HEK293 (cell line): ENCODE data around the gene CIDEB.

ENCODE experiments used
- CTCF ChIA-PET: fragments of 350-600 bp; formaldehyde crosslinking; extraction: SDS; loops from one replicate; lab custom pipeline; 2021; ENCODE audit warnings: antibody characterized with exemption; lab: Yijun Ruan, JAX
- POLR2A ChIA-PET: fragments of 300-600 bp; formaldehyde crosslinking; extraction: SDS; loops from one replicate; lab custom pipeline; 2020; ENCODE audit warnings: antibody characterized with exemption, inconsistent platforms; lab: Yijun Ruan, JAX
- H3K27ac ChIP-seq: fragments of 200-500 bp; sonication (Bioruptor generic); 2 replicates; pipeline ENCODE4 v1.5.1; 2014; ENCODE audit warnings: low read depth, low read length, control low read depth, inconsistent platforms; ENCODE audit errors: extremely low read depth
- H3K36me3 ChIP-seq, 2 experiments: fragments of 200-500 bp in 1 of 2; sonication (Bioruptor generic) in 1 of 2; 1 replicate in 1 of 2; 2 replicates in 1 of 2; pipeline ENCODE4 v1.5.1; 2014 to 2017; ENCODE audit warnings: inconsistent platforms in 2 of 2, low read length in 2 of 2; ENCODE audit not compliant: control insufficient read depth in 2 of 2, insufficient read depth in 1 of 2
- H3K4me1 ChIP-seq: fragments of 200-500 bp; sonication (Bioruptor generic); 2 replicates; pipeline ENCODE4 v1.5.1; 2014; ENCODE audit warnings: mild to moderate bottlenecking, low read length, inconsistent platforms; ENCODE audit not compliant: control insufficient read depth, insufficient read depth
- H3K4me3 ChIP-seq: 2 replicates; pipeline ENCODE4 v1.5.1; 2011; ENCODE audit warnings: low read depth, mild to moderate bottlenecking, control low read depth, low read length, moderate library complexity
- H3K9me3 ChIP-seq: fragments of 200-500 bp; sonication (Bioruptor generic); 2 replicates; pipeline ENCODE4 v1.5.1; 2014; ENCODE audit warnings: low read depth, low read length, inconsistent platforms; ENCODE audit not compliant: control insufficient read depth, insufficient read depth
- FEZF1 ChIP-seq: fragments of 450-650 bp; formaldehyde crosslinking; IDR thresholded peaks from 2 replicates; pipeline ENCODE4 v1.5.1; 2016; ENCODE audit warnings: missing biosample characterization, missing genetic modification characterization
- KLF8 ChIP-seq: fragments of 450-650 bp; formaldehyde crosslinking; IDR thresholded peaks from 2 replicates; pipeline ENCODE4 v1.5.1; 2016; ENCODE audit warnings: missing biosample characterization, missing genetic modification characterization
- SCRT2 ChIP-seq: fragments of 450-650 bp; formaldehyde crosslinking; IDR thresholded peaks from 2 replicates; pipeline ENCODE4 v1.5.1; 2016; ENCODE audit warnings: missing biosample characterization, missing genetic modification characterization
- SP2 ChIP-seq: fragments of 450-650 bp; formaldehyde crosslinking; IDR thresholded peaks from 2 replicates; pipeline ENCODE4 v1.5.1; 2016; ENCODE audit warnings: missing biosample characterization, missing genetic modification characterization
- TSHZ1 ChIP-seq: fragments of 450-650 bp; formaldehyde crosslinking; IDR thresholded peaks from 2 replicates; pipeline ENCODE4 v1.5.1; 2016; ENCODE audit warnings: missing biosample characterization, missing genetic modification characterization, borderline replicate concordance
- ZFP37 ChIP-seq: fragments of 450-650 bp; formaldehyde crosslinking; IDR thresholded peaks from 2 replicates; pipeline ENCODE4 v1.5.1; 2016; ENCODE audit warnings: missing biosample characterization, missing genetic modification characterization
- ZIC2 ChIP-seq: fragments of 450-650 bp; formaldehyde crosslinking; IDR thresholded peaks from 2 replicates; pipeline ENCODE4 v1.5.1; 2016; ENCODE audit warnings: missing biosample characterization, missing genetic modification characterization
- ZNF10 ChIP-seq: fragments of 450-650 bp; formaldehyde crosslinking; IDR thresholded peaks from 2 replicates; pipeline ENCODE4 v1.5.1; 2017; ENCODE audit warnings: missing biosample characterization, missing genetic modification characterization
- ZNF112 ChIP-seq: fragments of 450-650 bp; formaldehyde crosslinking; IDR thresholded peaks from 2 replicates; pipeline ENCODE4 v1.5.0; 2017; ENCODE audit warnings: missing biosample characterization, missing genetic modification characterization
- ZNF2 ChIP-seq: fragments of 450-650 bp; formaldehyde crosslinking; IDR thresholded peaks from 2 replicates; pipeline ENCODE4 v1.5.1; 2016; ENCODE audit warnings: missing biosample characterization, missing genetic modification characterization
- ZNF202 ChIP-seq: fragments of 450-650 bp; formaldehyde crosslinking; IDR thresholded peaks from 2 replicates; pipeline ENCODE4 v1.5.1; 2016; ENCODE audit warnings: missing biosample characterization, missing genetic modification characterization, borderline replicate concordance
- ZNF211 ChIP-seq: fragments of 450-650 bp; formaldehyde crosslinking; IDR thresholded peaks from 2 replicates; pipeline ENCODE4 v1.5.1; 2016; ENCODE audit warnings: low read depth, missing biosample characterization, missing genetic modification characterization
- ZNF223 ChIP-seq: fragments of 450-650 bp; formaldehyde crosslinking; IDR thresholded peaks from 2 replicates; pipeline ENCODE4 v1.5.1; 2016; ENCODE audit warnings: missing biosample characterization, missing genetic modification characterization
- ZNF266 ChIP-seq: fragments of 450-650 bp; formaldehyde crosslinking; IDR thresholded peaks from 2 replicates; pipeline ENCODE4 v1.5.1; 2016; ENCODE audit warnings: missing biosample characterization, missing genetic modification characterization, low read depth
- ZNF302 ChIP-seq: fragments of 450-650 bp; formaldehyde crosslinking; IDR thresholded peaks from 2 replicates; pipeline ENCODE4 v1.5.1; 2016; ENCODE audit warnings: missing biosample characterization, missing genetic modification characterization, low read depth
- ZNF544 ChIP-seq: fragments of 450-650 bp; formaldehyde crosslinking; IDR thresholded peaks from 2 replicates; pipeline ENCODE4 v1.5.0; 2017; ENCODE audit warnings: missing biosample characterization, missing genetic modification characterization
- ZNF549 ChIP-seq: fragments of 450-650 bp; IDR thresholded peaks from 2 replicates; pipeline ENCODE4 v1.5.1; 2018; ENCODE audit warnings: missing biosample characterization, missing genetic modification characterization, mild to moderate bottlenecking, inconsistent platforms, moderate library complexity
- ZNF670 ChIP-seq: fragments of 450-650 bp; formaldehyde crosslinking; IDR thresholded peaks from 2 replicates; pipeline ENCODE4 v1.5.1; 2016; ENCODE audit warnings: missing biosample characterization, missing genetic modification characterization, low read depth
- ZXDB ChIP-seq: fragments of 450-650 bp; formaldehyde crosslinking; IDR thresholded peaks from 2 replicates; pipeline ENCODE4 v1.5.1; 2016; ENCODE audit warnings: missing biosample characterization, missing genetic modification characterization
- TF ChIP-seq, protein P1 (sequence below): fragments of 450-650 bp; formaldehyde crosslinking; IDR thresholded peaks from 2 replicates; pipeline ENCODE4 v1.5.1; 2017; ENCODE audit warnings: missing biosample characterization, missing genetic modification characterization
- TF ChIP-seq, protein P2 (sequence below): fragments of 450-650 bp; IDR thresholded peaks from 2 replicates; pipeline ENCODE4 v1.5.1; 2018; ENCODE audit warnings: missing biosample characterization, missing genetic modification characterization

CIDEB gene

DNA sequence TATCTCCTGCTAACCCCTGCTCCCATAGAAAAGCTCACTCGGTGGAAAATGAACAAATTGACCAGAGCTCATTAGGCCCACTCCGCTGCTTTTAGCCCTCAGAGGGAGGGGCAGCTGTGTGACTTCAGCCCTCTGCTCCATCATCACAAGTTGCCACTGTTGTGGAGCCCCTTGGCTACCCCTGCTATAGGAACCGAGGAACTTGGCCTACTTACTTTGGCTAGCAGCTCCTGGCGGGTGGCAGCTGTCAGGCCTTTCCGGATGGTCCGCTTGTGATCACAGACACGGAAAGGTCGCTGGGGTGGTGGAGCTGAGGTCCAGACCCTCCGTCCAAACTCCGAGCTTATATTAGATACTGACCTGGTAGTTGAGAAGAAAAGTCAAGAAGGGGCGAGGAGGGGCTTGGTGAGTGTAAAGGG lies 612 bp downstream of the CIDEB start (continued):
- TF ChIP-seq, protein P1, sequence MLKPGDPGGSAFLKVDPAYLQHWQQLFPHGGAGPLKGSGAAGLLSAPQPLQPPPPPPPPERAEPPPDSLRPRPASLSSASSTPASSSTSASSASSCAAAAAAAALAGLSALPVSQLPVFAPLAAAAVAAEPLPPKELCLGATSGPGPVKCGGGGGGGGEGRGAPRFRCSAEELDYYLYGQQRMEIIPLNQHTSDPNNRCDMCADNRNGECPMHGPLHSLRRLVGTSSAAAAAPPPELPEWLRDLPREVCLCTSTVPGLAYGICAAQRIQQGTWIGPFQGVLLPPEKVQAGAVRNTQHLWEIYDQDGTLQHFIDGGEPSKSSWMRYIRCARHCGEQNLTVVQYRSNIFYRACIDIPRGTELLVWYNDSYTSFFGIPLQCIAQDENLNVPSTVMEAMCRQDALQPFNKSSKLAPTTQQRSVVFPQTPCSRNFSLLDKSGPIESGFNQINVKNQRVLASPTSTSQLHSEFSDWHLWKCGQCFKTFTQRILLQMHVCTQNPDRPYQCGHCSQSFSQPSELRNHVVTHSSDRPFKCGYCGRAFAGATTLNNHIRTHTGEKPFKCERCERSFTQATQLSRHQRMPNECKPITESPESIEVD (tag by site-specific recombination), result no peak
- TF ChIP-seq, all 188 proteins: peak for 0

DNA sequence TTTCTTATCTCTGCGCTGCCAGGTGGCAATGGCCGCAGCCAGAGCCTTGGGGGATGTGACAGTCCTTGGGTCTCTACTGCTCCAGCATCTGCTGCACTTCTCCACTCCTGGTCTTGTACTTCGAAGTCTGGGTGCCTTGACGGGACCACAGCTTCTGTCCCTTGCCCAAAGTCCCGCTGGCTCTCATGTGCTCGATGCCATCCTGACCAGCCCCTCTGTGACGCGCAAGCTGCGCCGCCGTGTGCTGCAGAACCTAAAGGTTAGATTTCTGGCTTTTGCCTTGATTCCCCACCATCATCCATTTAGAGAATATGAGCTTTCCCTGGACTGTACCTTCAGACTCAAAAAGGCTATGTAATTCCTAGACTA lies 3.8 kb downstream of the CIDEB start:
- CTCF ChIA-PET, result interaction anchor here (0.6 to 1.5 kb wide), 4 partner anchors 30 to 246 kb away, joined by 3 to 6 read pairs (median 3); partner anchors contain the start of gene TINF2
- TF ChIP-seq ZNF266, result no peak
- no peak for TF ChIP-seq TSHZ1 (tag by site-specific recombination)
- TF ChIP-seq SCRT2 (tag by site-specific recombination), result no peak
- no peak for TF ChIP-seq ZNF202
- TF ChIP-seq ZNF670, result no peak
- TF ChIP-seq FEZF1 (tag by site-specific recombination), result no peak
- no peak for TF ChIP-seq SP2 (tag by site-specific recombination)
- no peak for TF ChIP-seq ZXDB (tag by site-specific recombination)
- no peak for TF ChIP-seq KLF8
- TF ChIP-seq ZNF302, result no peak
- no peak for TF ChIP-seq ZNF223 (tag by site-specific recombination)
- TF ChIP-seq ZNF549 (tag by site-specific recombination), result no peak
- no peak for TF ChIP-seq ZNF2 (tag by site-specific recombination)
- no peak for TF ChIP-seq ZIC2 (tag by site-specific recombination)
- no peak for TF ChIP-seq ZNF10
- TF ChIP-seq ZNF112 (tag by site-specific recombination), result no peak
- no peak for TF ChIP-seq ZFP37
- TF ChIP-seq ZNF544 (tag by site-specific recombination), result no peak
- Histone ChIP-seq H3K9me3 (no peaks in the 10 kb centered on the region), H3K4me3 (no peak overlapping the region), H3K4me1 (peaks cover 6% of the 10 kb centered on the region), H3K27ac (no peak overlapping the region), H3K36me3 (peaks cover 29 to 74% of the 10 kb centered on the region in 2 experiments)
- POLR2A ChIA-PET, result no interaction called here

GRCh38 chr14:24300326-24300980 lies 7.3 kb downstream of the CIDEB start:
- peak overlapping the region; percentile 55; the same call in 1 of the 2 replicates for H3K27ac ChIP-seq
- ChIA-PET CTCF (interaction anchor here (0.7 to 5.7 kb wide), 9 partner anchors 8 to 86 kb away, joined by 3 to 133 read pairs (median 3); partner anchors contain the start of genes CIDEB, LTB4R2 and TINF2), POLR2A (interaction anchor here (0.6 to 5.4 kb wide), 8 partner anchors 8 to 762 kb away, joined by 3 to 62 read pairs (median 5); partner anchors contain the start of genes CIDEB, EMC9, MDP1 and RABGGTA)
- H3K9me3 ChIP-seq, result no peaks in the 10 kb centered on the region
- peaks cover 12% of the 10 kb centered on the region for H3K4me1 ChIP-seq
- TF ChIP-seq, protein P2, sequence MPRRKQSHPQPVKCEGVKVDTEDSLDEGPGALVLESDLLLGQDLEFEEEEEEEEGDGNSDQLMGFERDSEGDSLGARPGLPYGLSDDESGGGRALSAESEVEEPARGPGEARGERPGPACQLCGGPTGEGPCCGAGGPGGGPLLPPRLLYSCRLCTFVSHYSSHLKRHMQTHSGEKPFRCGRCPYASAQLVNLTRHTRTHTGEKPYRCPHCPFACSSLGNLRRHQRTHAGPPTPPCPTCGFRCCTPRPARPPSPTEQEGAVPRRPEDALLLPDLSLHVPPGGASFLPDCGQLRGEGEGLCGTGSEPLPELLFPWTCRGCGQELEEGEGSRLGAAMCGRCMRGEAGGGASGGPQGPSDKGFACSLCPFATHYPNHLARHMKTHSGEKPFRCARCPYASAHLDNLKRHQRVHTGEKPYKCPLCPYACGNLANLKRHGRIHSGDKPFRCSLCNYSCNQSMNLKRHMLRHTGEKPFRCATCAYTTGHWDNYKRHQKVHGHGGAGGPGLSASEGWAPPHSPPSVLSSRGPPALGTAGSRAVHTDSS (tag by site-specific recombination), result 0 out of 2 replicates have a peak, but pooled peaks have one; percentile 28
- TF ChIP-seq ZNF211, result no peak
- peaks cover 26 to 61% of the 10 kb centered on the region in 2 experiments for H3K36me3 ChIP-seq
- peak overlapping the region; percentile 85 for H3K4me3 ChIP-seq
